ENCODE data around the gene IGSF23. TPM values are rescaled to one million over a fixed set of nuclear protein-coding genes. Genes with fewer than 3 reads are reported as not detected.

The IGSF23 gene
- total RNA-seq, 6 experiments from 2014 or later: not detected

GRCh38 chr19:44571830-44572580, 41.4 kb upstream of the IGSF23 start:
- TF ChIP-seq CTCF (IDR thresholded peaks at IDR 0.05): no peak
- Mint-ChIP-seq H3K27me3 (ENCODE audit: insufficient read depth) (peaks cover 8% of the 10 kb centered on the region), H3K4me1 (ENCODE audit: low read depth) (peaks cover 2% of the 10 kb centered on the region; the same call in 1 of the 2 replicates), H3K36me3 (ENCODE audit: low read depth) (no peaks in the 10 kb centered on the region), H3K4me3 (no peak overlapping the region), H3K9me3 (no peaks in the 10 kb centered on the region), H3K27ac (no peak overlapping the region)
- no peak for DNase-seq

- H3K27ac Mint-ChIP-seq: no peak overlapping the region
- H3K9me3 Mint-ChIP-seq: no peaks in the 10 kb centered on the region
- no peak for DNase-seq
- peaks cover 8% of the 10 kb centered on the region for H3K27me3 Mint-ChIP-seq (ENCODE audit: insufficient read depth)
- TF ChIP-seq CTCF (IDR thresholded peaks at IDR 0.05): no peak
- H3K4me1 Mint-ChIP-seq (ENCODE audit: low read depth): peaks cover under 1% of the 10 kb centered on the region; the same call in 1 of the 2 replicates
- no peaks in the 10 kb centered on the region for H3K36me3 Mint-ChIP-seq (ENCODE audit: low read depth)
- no peak overlapping the region for H3K4me3 Mint-ChIP-seq
These were observed 40.8 kb upstream of the IGSF23 start for GRCh38 chr19:44572581-44572900.

- Mint-ChIP-seq H3K27ac (no peak overlapping the region), H3K27me3 (ENCODE audit: insufficient read depth) (peaks cover 9% of the 10 kb centered on the region), H3K4me1 (ENCODE audit: low read depth) (peaks cover 7% of the 10 kb centered on the region; the same call in 1 of the 2 replicates), H3K36me3 (ENCODE audit: low read depth) (no peaks in the 10 kb centered on the region), H3K4me3 (no peak overlapping the region), H3K9me3 (no peaks in the 10 kb centered on the region)
- no peak for TF ChIP-seq CTCF (IDR thresholded peaks at IDR 0.05)
- no peak for DNase-seq
These were observed 40.2 kb upstream of the IGSF23 start for GRCh38 chr19:44573183-44573582.

- no peaks in the 10 kb centered on the region for H3K9me3 Mint-ChIP-seq
- DNase-seq: no peak
- no peak overlapping the region for H3K27ac Mint-ChIP-seq
- peaks cover 12% of the 10 kb centered on the region for H3K27me3 Mint-ChIP-seq (ENCODE audit: insufficient read depth)
- H3K4me3 Mint-ChIP-seq: no peak overlapping the region
- TF ChIP-seq CTCF (IDR thresholded peaks at IDR 0.05): no peak
- H3K36me3 Mint-ChIP-seq (ENCODE audit: low read depth): no peaks in the 10 kb centered on the region
- peaks cover 7% of the 10 kb centered on the region; the same call in 1 of the 2 replicates for H3K4me1 Mint-ChIP-seq (ENCODE audit: low read depth)
These were observed 39.7 kb upstream of the IGSF23 start for GRCh38 chr19:44573627-44574026.

- no peak for TF ChIP-seq CTCF (IDR thresholded peaks at IDR 0.05)
These were observed 39.0 kb upstream of the IGSF23 start for GRCh38 chr19:44574186-44574950.

More at GRCh38 chr19:44574186-44574950, 39.0 kb upstream of the IGSF23 start:
- no peak for DNase-seq
- Mint-ChIP-seq H3K36me3 (ENCODE audit: low read depth) (no peaks in the 10 kb centered on the region), H3K27ac (no peak overlapping the region), H3K4me3 (no peak overlapping the region), H3K4me1 (ENCODE audit: low read depth) (peaks cover 7% of the 10 kb centered on the region; the same call in 1 of the 2 replicates), H3K9me3 (no peaks in the 10 kb centered on the region), H3K27me3 (ENCODE audit: insufficient read depth) (peaks cover 9% of the 10 kb centered on the region)
